ENCODE data around the gene ADAMTS2. TPM values are rescaled to one million over a fixed set of nuclear protein-coding genes. Genes with fewer than 3 reads are reported as not detected.

The ADAMTS2 gene
- total RNA-seq, 1 donor from 2014 or later, result 1.2 TPM

GRCh38 chr5:179169836-179170235 is 175.4 kb downstream of the ADAMTS2 start:
- H3K4me3 Mint-ChIP-seq, result no peak overlapping the region
- no peak overlapping the region for H2AFZ ChIP-seq (replicated peaks)

GRCh38 chr5:179168664-179169063 is 176.6 kb downstream of the ADAMTS2 start:
- H4K20me1 ChIP-seq (ENCODE audit: low read depth), result no peaks in the 10 kb centered on the region
- peaks cover 7% of the 10 kb centered on the region for H3K27me3 Mint-ChIP-seq (ENCODE audit: insufficient read depth, low read depth)
- H3K4me2 ChIP-seq, result no peak overlapping the region
- no peak for DNase-seq (ENCODE audit: low spot score)
- H3K36me3 Mint-ChIP-seq, result no peaks in the 10 kb centered on the region
- no peak overlapping the region for H3K9ac ChIP-seq
- H3K4me1 Mint-ChIP-seq, result no peaks in the 10 kb centered on the region
- H3K4me3 Mint-ChIP-seq, result no peak overlapping the region
- H3K9me3 ChIP-seq (ENCODE audit: low read depth), result no peaks in the 10 kb centered on the region
- H3K27me3 ChIP-seq, result peaks cover 6% of the 10 kb centered on the region
- H3K36me3 ChIP-seq, result no peaks in the 10 kb centered on the region
- H3K4me1 ChIP-seq, result no peaks in the 10 kb centered on the region
- H3K4me3 ChIP-seq, result no peak overlapping the region
- no peak overlapping the region for H3K27ac Mint-ChIP-seq
- no peaks in the 10 kb centered on the region for H3K9me3 Mint-ChIP-seq
- H3K79me2 ChIP-seq (ENCODE audit: low read depth), result no peaks in the 10 kb centered on the region
- TF ChIP-seq CTCF (IDR thresholded peaks at IDR 0.05) (no peak), EZH2phosphoT487 (IDR thresholded peaks at IDR 0.05) (no peak), EZH2 (IDR thresholded peaks at IDR 0.05) (no peak)
- H2AFZ ChIP-seq (replicated peaks), result no peak overlapping the region
- no peak overlapping the region for H3K27ac ChIP-seq
- H3F3A ChIP-seq (ENCODE audit: low read depth), result no peaks in the 10 kb centered on the region

More at GRCh38 chr5:179169836-179170235, 175.4 kb downstream of the ADAMTS2 start:
- no peaks in the 10 kb centered on the region for H3K79me2 ChIP-seq (ENCODE audit: low read depth)
- H3K9ac ChIP-seq, result no peak overlapping the region
- H3K27ac ChIP-seq, result no peak overlapping the region
- peaks cover 6% of the 10 kb centered on the region for H3K27me3 ChIP-seq
- TF ChIP-seq EZH2phosphoT487 (IDR thresholded peaks at IDR 0.05) (no peak), CTCF (IDR thresholded peaks at IDR 0.05) (no peak), EZH2 (IDR thresholded peaks at IDR 0.05) (no peak)
- no peak overlapping the region for H3K4me3 ChIP-seq
- no peak overlapping the region for H3K27ac Mint-ChIP-seq
- no peaks in the 10 kb centered on the region for H3K9me3 Mint-ChIP-seq
- no peaks in the 10 kb centered on the region for H3K9me3 ChIP-seq (ENCODE audit: low read depth)
- H3F3A ChIP-seq (ENCODE audit: low read depth), result no peaks in the 10 kb centered on the region
- H3K4me1 ChIP-seq, result no peaks in the 10 kb centered on the region
- peaks cover 7% of the 10 kb centered on the region for H3K27me3 Mint-ChIP-seq (ENCODE audit: insufficient read depth, low read depth)
- H3K4me2 ChIP-seq, result no peak overlapping the region
- no peaks in the 10 kb centered on the region for H3K36me3 Mint-ChIP-seq
- H3K36me3 ChIP-seq, result no peaks in the 10 kb centered on the region
- no peaks in the 10 kb centered on the region for H3K4me1 Mint-ChIP-seq
- H4K20me1 ChIP-seq (ENCODE audit: low read depth), result no peaks in the 10 kb centered on the region
- DNase-seq (ENCODE audit: low spot score), result no peak

GRCh38 chr5:179167871-179168451 is 177.3 kb downstream of the ADAMTS2 start:
- H3K4me3 Mint-ChIP-seq, result no peak overlapping the region
- Histone ChIP-seq H3K4me2 (no peak overlapping the region), H3K4me3 (no peak overlapping the region), H4K20me1 (ENCODE audit: low read depth) (no peaks in the 10 kb centered on the region), H3K27me3 (peaks cover 6% of the 10 kb centered on the region), H3K9ac (no peak overlapping the region), H3K79me2 (ENCODE audit: low read depth) (no peaks in the 10 kb centered on the region), H3K4me1 (no peaks in the 10 kb centered on the region), H3K36me3 (no peaks in the 10 kb centered on the region), H3K27ac (no peak overlapping the region), H2AFZ (replicated peaks) (no peak overlapping the region), H3K9me3 (ENCODE audit: low read depth) (no peaks in the 10 kb centered on the region), H3F3A (ENCODE audit: low read depth) (no peaks in the 10 kb centered on the region)
- H3K27ac Mint-ChIP-seq, result no peak overlapping the region
- no peak for DNase-seq (ENCODE audit: low spot score)
- no peaks in the 10 kb centered on the region for H3K9me3 Mint-ChIP-seq
- H3K4me1 Mint-ChIP-seq, result no peaks in the 10 kb centered on the region
- peaks cover 7% of the 10 kb centered on the region for H3K27me3 Mint-ChIP-seq (ENCODE audit: insufficient read depth, low read depth)
- TF ChIP-seq EZH2phosphoT487 (IDR thresholded peaks at IDR 0.05) (no peak), CTCF (IDR thresholded peaks at IDR 0.05) (no peak), EZH2 (IDR thresholded peaks at IDR 0.05) (no peak)
- H3K36me3 Mint-ChIP-seq, result no peaks in the 10 kb centered on the region

Data from neural progenitor cell (in vitro differentiated cells).